ENCODE results near the gene SAP30. TPM values are rescaled to one million over a fixed set of nuclear protein-coding genes. Genes with fewer than 3 reads are reported as not detected.

The SAP30 gene
- total RNA-seq, 4 donors from 2014 or later = 25.8 to 61.9 (median 32.7) TPM

DNA sequence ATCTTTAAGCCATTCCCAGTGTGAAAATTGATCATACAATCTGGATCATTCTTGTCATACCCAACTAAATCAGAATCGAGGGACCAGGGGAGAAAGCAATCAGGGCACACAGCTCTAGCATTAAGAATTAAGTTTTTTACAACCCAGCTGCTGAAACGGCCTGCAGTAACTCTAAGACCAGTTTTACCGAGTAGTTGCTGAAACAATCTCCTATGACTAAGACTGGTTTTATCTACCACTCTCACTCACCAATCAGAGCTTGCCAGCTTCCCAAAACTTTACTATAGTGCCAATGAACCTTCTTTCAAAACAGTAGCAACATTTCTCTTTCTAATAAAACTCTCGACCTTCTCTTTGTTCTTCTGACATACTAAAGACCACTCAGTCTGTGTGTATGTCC, 2.8 kb upstream of the SAP30 start:
- TF ChIP-seq, protein P1, sequence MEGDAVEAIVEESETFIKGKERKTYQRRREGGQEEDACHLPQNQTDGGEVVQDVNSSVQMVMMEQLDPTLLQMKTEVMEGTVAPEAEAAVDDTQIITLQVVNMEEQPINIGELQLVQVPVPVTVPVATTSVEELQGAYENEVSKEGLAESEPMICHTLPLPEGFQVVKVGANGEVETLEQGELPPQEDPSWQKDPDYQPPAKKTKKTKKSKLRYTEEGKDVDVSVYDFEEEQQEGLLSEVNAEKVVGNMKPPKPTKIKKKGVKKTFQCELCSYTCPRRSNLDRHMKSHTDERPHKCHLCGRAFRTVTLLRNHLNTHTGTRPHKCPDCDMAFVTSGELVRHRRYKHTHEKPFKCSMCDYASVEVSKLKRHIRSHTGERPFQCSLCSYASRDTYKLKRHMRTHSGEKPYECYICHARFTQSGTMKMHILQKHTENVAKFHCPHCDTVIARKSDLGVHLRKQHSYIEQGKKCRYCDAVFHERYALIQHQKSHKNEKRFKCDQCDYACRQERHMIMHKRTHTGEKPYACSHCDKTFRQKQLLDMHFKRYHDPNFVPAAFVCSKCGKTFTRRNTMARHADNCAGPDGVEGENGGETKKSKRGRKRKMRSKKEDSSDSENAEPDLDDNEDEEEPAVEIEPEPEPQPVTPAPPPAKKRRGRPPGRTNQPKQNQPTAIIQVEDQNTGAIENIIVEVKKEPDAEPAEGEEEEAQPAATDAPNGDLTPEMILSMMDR (IDR thresholded peaks at IDR 0.05) = no peak
- no peak for DNase-seq (ENCODE audit: low spot score)
- no peak for ATAC-seq (ENCODE audit: low FRiP score)

- TF ChIP-seq, protein P1 (IDR thresholded peaks at IDR 0.05) = no peak
- ATAC-seq (ENCODE audit: low FRiP score) (peak; percentile 14), DNase-seq (ENCODE audit: low spot score) (peak; percentile 44)
Observed at GRCh38 chr4:173370130-173370476, 651 bp upstream of the SAP30 start.

DNA sequence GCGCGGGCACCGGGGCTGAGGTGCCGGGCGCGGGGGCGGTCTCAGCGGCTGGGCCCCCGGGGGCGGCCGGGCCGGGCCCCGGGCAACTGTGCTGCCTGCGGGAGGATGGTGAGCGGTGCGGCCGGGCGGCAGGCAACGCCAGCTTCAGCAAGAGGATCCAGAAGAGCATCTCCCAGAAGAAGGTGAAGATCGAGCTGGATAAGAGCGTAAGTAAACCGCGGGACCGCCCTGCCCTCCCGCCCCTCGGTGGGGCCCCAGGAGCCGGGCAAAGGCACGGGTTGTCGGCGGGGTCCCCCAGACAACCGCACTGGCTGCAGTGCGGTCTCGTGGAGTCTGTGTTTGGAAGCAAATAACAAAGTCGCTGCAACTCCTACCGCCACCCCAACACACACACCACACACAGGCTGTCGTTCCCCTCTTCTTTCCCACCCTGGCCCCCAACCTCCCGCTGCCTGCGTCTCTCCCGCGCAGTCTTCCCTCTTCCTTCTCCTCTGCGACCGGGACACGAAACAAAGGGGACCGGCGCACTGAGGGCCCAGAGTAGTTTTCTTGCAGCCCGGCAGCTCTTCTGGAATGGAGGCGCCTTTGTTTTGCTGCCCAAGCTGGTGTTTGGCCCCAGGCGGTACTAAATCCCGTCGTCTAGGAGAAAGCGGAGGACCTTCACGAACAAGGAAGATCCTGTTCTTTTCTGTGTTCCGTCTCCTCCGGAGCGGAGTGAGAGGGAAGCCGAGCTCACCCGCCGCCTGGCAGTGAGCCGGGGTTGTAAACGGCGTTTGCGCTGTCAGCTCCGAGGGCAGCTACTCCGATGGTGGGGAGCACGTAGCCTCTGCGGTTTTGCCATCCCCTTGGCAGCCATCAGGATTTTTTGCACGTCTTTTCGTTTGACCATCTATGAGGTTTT, 788 bp downstream of the SAP30 start:
- ATAC-seq (ENCODE audit: low FRiP score) (peak; percentile 35), DNase-seq (ENCODE audit: low spot score) (peak; percentile 30)
- TF ChIP-seq, protein P1 (IDR thresholded peaks at IDR 0.05) = no peak

GRCh38 chr4:173374588-173374987, 3.8 kb downstream of the SAP30 start:
- TF ChIP-seq, protein P1 (IDR thresholded peaks at IDR 0.05) = no peak
- ATAC-seq (ENCODE audit: low FRiP score) (no peak), DNase-seq (ENCODE audit: low spot score) (no peak)

DNA sequence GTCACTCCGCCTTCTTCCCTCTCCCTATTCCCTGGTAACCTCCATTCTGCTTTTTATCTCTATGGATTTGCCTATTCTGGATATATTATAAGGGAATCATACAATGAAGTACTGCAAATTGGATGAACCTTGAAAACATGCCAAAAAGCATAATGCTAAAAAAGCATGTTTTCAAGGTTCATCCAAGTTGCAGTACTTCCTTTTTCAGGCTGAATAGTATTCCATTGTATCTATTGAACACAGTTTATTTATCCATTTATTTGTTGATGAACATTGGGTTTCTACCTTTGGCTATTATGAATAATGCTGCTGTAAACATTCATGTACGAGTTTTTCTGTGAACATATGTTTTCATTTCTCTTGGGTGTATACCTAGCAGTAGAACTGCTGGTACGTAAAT, 9.2 kb downstream of the SAP30 start:
- ATAC-seq (ENCODE audit: low FRiP score) (no peak), DNase-seq (ENCODE audit: low spot score) (no peak)
- TF ChIP-seq, protein P1 (IDR thresholded peaks at IDR 0.05) = no peak

GRCh38 chr4:173380987-173381386, 10.2 kb downstream of the SAP30 start:
- no peak for ATAC-seq (ENCODE audit: low FRiP score)
- TF ChIP-seq, protein P1 (IDR thresholded peaks at IDR 0.05) = no peak
- no peak for DNase-seq (ENCODE audit: low spot score)

GRCh38 chr4:173381610-173382009, 10.9 kb downstream of the SAP30 start:
- ATAC-seq (ENCODE audit: low FRiP score) (no peak), DNase-seq (ENCODE audit: low spot score) (no peak)
- TF ChIP-seq, protein P1 (IDR thresholded peaks at IDR 0.05) = no peak

All from omental fat pad (tissue), 4 donors.